Measurements from ENCODE around the gene SLC4A7.

Gene SLC4A7

GRCh38 chr3:27368831-27369607 is 115.2 kb downstream of the SLC4A7 start, which contains the start of gene NEK10 (continued):
- TF ChIP-seq ZNF571 (tag by site-specific recombination; IDR thresholded peaks at IDR 0.05) (no peak), ZNF221 (tag by site-specific recombination; IDR thresholded peaks at IDR 0.05; ENCODE audit: borderline replicate concordance) (no peak), ZNF585B (tag by site-specific recombination; IDR thresholded peaks at IDR 0.05) (no peak), ZNF138 (tag by site-specific recombination; IDR thresholded peaks at IDR 0.05; ENCODE audit: borderline replicate concordance) (no peak), ZNF555 (tag by site-specific recombination; conservative IDR thresholded peaks at IDR 0.05) (no peak), ZNF24 (tag by site-specific recombination; IDR thresholded peaks at IDR 0.05) (no peak), ZNF747 (tag by site-specific recombination; IDR thresholded peaks at IDR 0.05) (no peak), ZNF311 (tag by site-specific recombination; IDR thresholded peaks at IDR 0.05; ENCODE audit: borderline replicate concordance) (no peak), ZNF488 (tag by site-specific recombination; IDR thresholded peaks at IDR 0.05) (no peak), ZNF658 (tag by site-specific recombination; IDR thresholded peaks at IDR 0.05) (no peak), YY2 (tag by site-specific recombination; IDR thresholded peaks at IDR 0.05) (peak; percentile 66; the same call in 1 of the 2 replicates), ZFP69B (tag by site-specific recombination; IDR thresholded peaks at IDR 0.05) (no peak), ZNF654 (tag by site-specific recombination; IDR thresholded peaks at IDR 0.05; ENCODE audit: low read depth) (no peak), ZNF776 (tag by site-specific recombination; IDR thresholded peaks at IDR 0.05; ENCODE audit: borderline replicate concordance) (no peak), ZNF624 (tag by site-specific recombination; IDR thresholded peaks at IDR 0.05) (no peak), GLIS1 (tag by site-specific recombination; IDR thresholded peaks at IDR 0.05) (0 out of 2 replicates have a peak, but pooled peaks have one; percentile 12), ZNF660 (tag by site-specific recombination; IDR thresholded peaks at IDR 0.05) (no peak), ZFP3 (tag by site-specific recombination; IDR thresholded peaks at IDR 0.05; ENCODE audit: low read depth) (no peak)
- TF ChIP-seq, protein P1, sequence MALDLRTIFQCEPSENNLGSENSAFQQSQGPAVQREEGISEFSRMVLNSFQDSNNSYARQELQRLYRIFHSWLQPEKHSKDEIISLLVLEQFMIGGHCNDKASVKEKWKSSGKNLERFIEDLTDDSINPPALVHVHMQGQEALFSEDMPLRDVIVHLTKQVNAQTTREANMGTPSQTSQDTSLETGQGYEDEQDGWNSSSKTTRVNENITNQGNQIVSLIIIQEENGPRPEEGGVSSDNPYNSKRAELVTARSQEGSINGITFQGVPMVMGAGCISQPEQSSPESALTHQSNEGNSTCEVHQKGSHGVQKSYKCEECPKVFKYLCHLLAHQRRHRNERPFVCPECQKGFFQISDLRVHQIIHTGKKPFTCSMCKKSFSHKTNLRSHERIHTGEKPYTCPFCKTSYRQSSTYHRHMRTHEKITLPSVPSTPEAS (tag by site-specific recombination; IDR thresholded peaks at IDR 0.05) = no peak
- TF ChIP-seq, protein P2, sequence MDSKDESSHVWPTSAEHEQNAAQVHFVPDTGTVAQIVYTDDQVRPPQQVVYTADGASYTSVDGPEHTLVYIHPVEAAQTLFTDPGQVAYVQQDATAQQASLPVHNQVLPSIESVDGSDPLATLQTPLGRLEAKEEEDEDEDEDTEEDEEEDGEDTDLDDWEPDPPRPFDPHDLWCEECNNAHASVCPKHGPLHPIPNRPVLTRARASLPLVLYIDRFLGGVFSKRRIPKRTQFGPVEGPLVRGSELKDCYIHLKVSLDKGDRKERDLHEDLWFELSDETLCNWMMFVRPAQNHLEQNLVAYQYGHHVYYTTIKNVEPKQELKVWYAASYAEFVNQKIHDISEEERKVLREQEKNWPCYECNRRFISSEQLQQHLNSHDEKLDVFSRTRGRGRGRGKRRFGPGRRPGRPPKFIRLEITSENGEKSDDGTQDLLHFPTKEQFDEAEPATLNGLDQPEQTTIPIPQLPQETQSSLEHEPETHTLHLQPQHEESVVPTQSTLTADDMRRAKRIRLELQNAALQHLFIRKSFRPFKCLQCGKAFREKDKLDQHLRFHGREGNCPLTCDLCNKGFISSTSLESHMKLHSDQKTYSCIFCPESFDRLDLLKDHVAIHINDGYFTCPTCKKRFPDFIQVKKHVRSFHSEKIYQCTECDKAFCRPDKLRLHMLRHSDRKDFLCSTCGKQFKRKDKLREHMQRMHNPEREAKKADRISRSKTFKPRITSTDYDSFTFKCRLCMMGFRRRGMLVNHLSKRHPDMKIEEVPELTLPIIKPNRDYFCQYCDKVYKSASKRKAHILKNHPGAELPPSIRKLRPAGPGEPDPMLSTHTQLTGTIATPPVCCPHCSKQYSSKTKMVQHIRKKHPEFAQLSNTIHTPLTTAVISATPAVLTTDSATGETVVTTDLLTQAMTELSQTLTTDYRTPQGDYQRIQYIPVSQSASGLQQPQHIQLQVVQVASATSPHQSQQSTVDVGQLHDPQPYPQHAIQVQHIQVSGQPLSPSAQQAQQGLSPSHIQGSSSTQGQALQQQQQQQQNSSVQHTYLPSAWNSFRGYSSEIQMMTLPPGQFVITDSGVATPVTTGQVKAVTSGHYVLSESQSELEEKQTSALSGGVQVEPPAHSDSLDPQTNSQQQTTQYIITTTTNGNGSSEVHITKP (tag by site-specific recombination; IDR thresholded peaks at IDR 0.05) = peak; percentile 53

GRCh38 chr3:27366062-27366591 is 118.1 kb downstream of the SLC4A7 start:
- H3K36me3 ChIP-seq (ENCODE audit: control insufficient read depth in 2 of 2, insufficient read depth in 1 of 2, low read length in 2 of 2) = no peaks in the 10 kb centered on the region
- H3K9me3 ChIP-seq (ENCODE audit: control insufficient read depth, insufficient read depth, low read depth, low read length) = no peaks in the 10 kb centered on the region
- CTCF ChIA-PET = no interaction called here
- POLR2A ChIA-PET = no interaction called here
- H3K4me1 ChIP-seq (ENCODE audit: control insufficient read depth, insufficient read depth, low read length) = no peaks in the 10 kb centered on the region
- no peak overlapping the region for H3K4me3 ChIP-seq (ENCODE audit: low read depth, low read length)
- H3K27ac ChIP-seq (ENCODE audit: extremely low read depth, low read depth, low read length) = no peak overlapping the region
- TF ChIP-seq ZNF132 (tag by site-specific recombination; IDR thresholded peaks at IDR 0.05; ENCODE audit: borderline replicate concordance) = no peak
- no peak for TF ChIP-seq ZNF48 (tag by site-specific recombination; IDR thresholded peaks at IDR 0.05)
- TF ChIP-seq, protein P3, sequence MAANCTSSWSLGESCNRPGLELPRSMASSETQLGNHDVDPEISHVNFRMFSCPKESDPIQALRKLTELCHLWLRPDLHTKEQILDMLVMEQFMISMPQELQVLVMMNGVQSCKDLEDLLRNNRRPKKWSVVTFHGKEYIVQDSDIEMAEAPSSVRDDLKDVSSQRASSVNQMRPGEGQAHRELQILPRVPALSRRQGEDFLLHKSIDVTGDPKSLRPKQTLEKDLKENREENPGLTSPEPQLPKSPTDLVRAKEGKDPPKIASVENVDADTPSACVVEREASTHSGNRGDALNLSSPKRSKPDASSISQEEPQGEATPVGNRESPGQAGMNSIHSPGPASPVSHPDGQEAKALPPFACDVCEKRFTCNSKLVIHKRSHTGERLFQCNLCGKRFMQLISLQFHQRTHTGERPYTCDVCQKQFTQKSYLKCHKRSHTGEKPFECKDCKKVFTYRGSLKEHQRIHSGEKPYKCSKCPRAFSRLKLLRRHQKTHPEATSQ (tag by site-specific recombination; IDR thresholded peaks at IDR 0.05) = no peak
- no peak for TF ChIP-seq HOXC10 (CRISPR knock-in tag; IDR thresholded peaks at IDR 0.05)
- no peak for TF ChIP-seq ZBTB1 (tag by site-specific recombination; IDR thresholded peaks at IDR 0.05)
- TF ChIP-seq ZNF610 (tag by site-specific recombination; IDR thresholded peaks at IDR 0.05; ENCODE audit: borderline replicate concordance) = no peak
- TF ChIP-seq ZNF747 (tag by site-specific recombination; IDR thresholded peaks at IDR 0.05) = no peak
- no peak for TF ChIP-seq ZFP41 (tag by site-specific recombination; IDR thresholded peaks at IDR 0.05; ENCODE audit: borderline replicate concordance)
- TF ChIP-seq ZNF2 (tag by site-specific recombination; IDR thresholded peaks at IDR 0.05) = no peak
- TF ChIP-seq GFI1B (tag by site-specific recombination; IDR thresholded peaks at IDR 0.05) = no peak
- no peak for TF ChIP-seq ZNF221 (tag by site-specific recombination; IDR thresholded peaks at IDR 0.05; ENCODE audit: borderline replicate concordance)
